HG03565 (cell line): Measurements from ENCODE around the gene SCAF8.
"Not testable (repeated sequence)": the region's sequence is repeated elsewhere in the genome, so short reads cannot be mapped to it uniquely, and the experiment has no call there.

ENCODE experiments used
- ATAC-seq: cut with Tn5 transposase; IDR thresholded peaks from one replicate; pipeline ENCODE4 v1.9.1; 2021; ENCODE audit warnings: mild to moderate bottlenecking, moderate library complexity; ENCODE audit not compliant: unreplicated experiment

The SCAF8 gene

DNA sequence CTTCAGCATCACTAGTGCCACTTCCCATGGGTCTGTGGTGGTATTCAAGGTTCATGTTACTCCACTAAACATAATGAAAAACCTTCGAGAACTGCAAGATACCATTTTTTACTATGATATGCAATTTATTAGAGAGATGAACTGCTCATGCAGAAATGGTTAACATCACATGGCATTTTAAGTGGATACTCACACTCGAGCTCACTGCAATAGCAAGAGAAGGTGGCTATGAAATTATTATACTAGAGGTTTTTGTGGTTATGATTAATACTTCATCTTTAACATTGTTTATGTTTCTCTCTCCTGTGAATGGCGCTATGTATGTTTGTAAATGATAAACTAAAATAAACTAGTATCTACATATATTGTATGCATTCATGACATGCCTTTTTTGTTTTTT is 35.1 kb downstream of the SCAF8 start:
- ATAC-seq, result no peak

DNA sequence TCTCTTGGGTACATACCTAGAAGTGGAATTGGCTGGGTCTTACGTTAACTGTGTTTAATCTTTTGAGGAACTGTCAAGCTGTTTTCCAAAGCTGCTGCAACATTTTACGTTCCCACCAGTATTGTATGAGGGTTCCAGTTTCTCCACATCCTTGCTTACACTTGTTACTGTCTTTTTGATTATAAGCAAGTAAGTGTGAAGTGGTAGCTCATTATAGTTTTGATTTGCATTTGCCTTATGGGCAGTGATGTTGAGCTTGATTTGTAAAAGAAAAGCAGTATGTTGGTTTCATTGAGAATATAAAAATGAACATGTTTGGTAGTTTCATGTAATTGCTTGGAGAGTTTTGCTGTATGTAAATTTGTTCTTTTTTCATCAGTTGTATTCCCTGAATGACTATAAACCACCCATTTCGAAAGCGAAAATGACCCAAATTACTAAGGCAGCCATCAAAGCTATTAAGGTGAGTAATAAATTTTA is 40.4 kb downstream of the SCAF8 start:
- ATAC-seq, result peak; percentile 98

DNA sequence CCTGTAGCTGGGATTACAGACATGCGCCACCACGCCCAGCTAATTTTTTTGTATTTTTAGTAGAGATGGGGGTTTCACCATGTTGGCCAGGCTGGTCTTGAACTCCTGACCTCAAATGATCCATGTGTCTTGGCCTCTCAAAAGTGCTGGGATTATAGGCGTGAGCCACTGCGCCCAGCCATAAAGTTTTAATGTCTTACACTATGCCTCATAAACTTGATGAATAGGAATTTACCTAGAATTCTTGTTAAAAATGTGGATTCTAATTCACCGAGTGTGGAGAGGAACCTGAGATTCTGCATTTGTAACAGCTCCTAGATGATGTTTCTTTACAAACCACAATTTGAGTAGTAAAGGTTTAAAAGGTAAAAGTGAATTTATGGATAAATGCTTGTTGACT is 45.9 kb downstream of the SCAF8 start:
- not testable (repeated sequence) for ATAC-seq

DNA sequence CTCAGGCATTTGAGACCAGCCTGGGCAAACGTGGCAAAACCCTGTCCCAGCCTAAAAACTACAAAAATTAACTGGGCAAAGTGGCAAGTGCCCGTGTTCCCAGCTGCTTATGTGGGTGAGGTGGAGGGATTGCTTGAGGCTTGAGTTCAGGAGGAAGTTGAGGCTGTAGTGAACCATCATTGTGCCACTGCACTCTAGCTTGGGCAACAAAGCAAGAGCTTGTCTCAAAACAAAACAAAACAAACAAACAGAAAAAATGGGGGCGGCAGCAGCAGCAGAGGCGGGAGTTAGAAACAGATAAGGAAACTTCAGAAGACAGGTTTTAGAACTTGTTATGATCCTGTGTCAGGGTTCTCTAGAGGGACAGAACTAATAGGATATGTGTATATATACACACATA is 49.0 kb downstream of the SCAF8 start:
- ATAC-seq, result no peak

DNA sequence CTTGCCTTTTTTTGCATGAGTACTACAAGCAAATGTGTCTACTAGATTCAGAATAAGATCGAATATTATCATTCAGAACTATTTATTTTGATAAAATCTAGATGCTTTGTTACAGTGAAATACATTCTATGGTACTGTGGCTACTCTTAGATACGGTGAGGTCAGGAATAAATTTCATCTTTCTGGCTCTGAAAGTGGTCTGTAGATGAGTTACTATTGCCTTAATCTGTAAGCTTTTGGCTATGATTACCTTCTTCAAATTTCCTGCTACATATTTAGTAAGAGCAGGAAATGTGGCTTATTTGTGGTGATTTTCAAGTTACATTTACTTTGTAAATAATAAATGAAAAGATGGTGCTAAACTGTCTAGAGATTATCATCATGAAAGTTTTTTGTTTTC is 50.0 kb downstream of the SCAF8 start:
- no peak for ATAC-seq

DNA sequence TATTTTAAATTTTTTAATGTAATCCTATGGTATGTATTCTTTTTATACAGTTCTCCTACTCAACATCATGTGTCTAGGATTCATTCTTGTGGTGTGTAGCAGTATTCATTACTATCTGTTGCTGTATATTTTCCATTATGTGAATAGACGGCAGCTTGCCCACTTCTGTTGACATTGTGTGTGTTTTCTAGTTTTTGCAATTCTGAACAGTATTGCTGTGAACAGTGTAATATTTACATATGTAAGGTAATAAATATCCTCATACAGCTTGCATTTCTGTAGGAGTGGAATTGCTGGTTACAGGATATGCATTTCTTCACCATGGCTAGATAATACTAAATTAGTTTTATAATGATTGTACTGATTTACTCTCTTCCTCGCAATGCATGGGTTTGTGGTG is 51.9 kb downstream of the SCAF8 start:
- no peak for ATAC-seq

DNA sequence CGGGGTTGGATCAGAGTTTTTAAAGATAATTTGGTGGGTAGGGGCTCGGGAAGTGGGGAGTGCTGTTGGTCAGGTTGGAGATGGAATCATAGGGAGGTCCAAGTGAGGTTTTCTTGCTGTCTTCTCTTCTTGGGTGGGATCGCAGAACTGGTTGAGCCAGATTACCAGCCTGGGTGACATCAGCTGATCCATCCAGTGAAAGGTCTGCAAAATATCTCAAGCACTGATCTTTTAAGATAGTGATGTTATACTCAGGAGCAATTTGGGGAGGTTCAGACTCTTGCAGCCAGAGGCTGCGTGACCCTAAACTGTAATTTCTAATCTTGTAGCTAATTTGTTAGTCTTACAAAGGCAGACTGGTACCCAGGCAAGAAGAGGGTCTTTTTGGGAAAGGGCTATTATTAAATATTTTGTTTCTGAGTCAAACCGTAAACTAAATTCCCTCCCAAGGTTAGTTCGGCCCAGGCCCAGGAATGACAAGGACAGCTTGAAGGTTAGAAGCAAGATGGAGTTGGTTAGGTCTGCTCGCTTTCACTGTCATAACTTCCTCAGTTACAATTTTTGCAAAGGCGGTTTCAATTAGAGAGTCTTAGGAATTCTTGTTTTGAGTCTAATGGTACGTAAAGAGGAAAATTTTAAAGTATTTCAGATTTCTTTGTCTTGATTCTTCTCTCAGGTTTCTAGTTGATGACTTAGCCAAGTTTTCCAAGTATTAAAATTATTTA is 53.1 kb downstream of the SCAF8 start:
- ATAC-seq, result no peak

DNA sequence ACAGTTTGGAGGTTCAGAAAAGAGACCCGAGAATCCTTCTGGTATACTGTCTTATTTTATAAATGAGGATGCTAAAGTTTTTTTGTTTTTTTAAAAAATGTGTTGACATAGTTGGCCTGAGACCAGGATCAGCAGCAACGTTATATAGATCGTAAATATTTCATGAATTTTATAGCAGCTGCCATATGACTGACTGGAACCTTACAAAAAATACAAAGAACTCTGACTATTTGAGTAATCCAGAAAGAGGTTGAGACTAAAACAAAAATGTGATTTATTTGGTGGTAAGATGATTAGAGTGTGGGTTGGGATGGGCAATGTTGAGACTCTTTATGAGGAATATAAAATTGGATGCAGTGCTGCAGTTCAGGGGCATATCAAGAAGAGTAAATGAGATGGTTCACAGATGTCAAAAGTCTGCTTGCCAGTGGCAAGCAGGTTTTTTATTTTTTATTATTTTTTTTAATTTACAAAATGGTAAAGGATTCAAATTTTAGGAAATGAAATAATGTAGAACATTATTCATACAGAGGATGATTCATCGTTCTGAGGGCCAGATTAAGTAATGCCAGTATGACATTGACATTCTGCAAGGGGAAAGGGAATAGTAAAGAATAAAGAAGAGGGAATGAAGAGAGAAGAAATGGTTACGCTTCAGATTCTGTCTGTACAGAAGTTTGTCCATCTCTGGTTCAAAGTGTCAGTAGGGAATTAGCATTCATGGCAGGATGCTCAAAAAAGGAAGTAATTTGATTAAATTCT is 58.5 kb downstream of the SCAF8 start:
- ATAC-seq, result no peak

DNA sequence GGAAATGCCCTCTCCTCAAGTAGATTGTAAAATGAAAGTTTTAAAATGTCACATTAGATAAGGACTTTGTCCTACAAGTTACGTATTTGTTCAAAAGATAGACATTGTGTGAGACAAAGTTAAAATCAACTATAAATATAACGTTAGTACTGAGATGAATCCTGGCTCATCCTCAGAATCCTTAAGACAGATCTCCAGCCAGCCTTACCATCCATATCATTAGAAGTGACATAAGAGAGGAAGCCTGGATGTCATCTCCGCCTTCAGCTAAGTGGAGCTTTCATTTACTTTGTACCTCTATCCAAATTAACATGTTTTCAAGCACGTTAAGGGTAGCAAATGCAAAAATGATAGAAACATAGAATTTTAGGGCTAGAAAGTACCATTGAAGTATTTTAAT is 59.1 kb downstream of the SCAF8 start:
- no peak for ATAC-seq

DNA sequence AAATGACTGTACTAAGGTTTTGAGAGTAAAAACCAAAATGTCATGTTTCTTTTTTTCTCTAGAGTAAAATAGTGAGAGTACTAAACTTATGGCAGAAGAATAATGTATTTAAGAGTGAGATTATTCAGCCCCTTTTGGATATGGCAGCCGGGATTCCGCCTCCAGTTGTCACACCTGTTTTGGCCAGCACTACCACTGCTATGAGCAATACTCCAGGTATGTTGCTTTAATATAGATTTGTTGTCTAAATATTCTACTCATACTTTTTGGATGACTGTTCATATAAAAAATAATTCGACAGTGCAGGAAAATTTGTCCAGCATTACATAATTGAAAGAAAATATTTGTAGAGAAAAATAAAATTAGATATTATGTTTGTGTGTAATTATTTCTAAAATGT is 59.5 kb downstream of the SCAF8 start:
- ATAC-seq, result no peak

DNA sequence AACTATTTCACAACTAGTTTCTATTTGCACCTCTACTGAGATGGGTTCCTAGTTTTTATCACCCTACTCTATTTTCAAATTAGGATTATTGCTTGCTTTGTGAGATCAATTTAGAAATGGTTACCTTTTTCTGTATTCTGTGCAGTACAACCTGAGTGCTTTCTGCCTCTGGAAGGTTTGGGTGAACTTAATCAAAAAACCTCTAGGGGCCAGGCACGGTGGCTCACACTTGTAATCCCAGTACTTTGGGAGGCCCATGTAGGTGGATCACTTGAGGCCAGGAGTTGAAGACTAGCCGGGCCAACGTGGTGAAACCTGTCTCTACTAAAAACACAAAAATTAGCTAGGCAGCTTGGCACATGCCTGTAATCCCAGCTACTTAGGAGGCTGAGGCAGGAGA is 63.3 kb downstream of the SCAF8 start:
- no peak for ATAC-seq

DNA sequence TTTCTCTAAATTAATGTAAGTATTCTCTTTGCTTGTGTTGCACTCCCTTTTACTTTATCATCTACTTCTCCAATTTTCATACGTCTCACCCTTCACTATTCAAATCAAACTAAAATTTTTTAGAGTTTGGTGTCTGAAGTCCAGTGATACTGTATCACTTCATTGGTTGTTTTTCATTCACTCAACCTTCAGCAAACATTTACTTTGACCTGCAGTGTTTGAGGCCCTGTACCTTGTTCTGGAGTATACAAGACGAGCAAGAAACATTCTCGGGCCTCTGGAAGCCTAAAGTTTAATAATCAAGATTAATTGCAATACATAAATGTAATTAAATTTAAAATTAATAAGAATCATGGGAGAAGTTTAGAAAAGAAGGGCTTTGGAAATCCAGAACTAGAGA is 64.6 kb downstream of the SCAF8 start:
- no peak for ATAC-seq

DNA sequence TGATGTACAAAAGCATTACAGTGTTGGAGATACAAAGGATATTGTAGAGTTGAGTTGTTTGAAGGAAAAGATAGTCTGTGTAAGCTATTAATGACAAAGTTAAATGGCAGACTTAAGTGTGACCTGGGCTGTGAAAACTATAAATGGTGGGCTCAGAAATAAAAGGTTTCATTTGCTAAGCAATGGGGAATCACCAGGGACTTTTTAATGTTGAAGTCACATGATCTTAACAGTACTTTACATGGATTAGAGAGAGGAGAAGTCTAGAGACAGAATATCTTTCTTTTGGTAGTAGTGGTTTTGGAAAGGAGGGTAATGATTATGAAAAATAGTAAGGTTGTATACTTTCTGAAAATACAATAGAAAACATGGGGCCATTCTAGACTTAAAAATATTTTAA is 67.1 kb downstream of the SCAF8 start:
- no peak for ATAC-seq

DNA sequence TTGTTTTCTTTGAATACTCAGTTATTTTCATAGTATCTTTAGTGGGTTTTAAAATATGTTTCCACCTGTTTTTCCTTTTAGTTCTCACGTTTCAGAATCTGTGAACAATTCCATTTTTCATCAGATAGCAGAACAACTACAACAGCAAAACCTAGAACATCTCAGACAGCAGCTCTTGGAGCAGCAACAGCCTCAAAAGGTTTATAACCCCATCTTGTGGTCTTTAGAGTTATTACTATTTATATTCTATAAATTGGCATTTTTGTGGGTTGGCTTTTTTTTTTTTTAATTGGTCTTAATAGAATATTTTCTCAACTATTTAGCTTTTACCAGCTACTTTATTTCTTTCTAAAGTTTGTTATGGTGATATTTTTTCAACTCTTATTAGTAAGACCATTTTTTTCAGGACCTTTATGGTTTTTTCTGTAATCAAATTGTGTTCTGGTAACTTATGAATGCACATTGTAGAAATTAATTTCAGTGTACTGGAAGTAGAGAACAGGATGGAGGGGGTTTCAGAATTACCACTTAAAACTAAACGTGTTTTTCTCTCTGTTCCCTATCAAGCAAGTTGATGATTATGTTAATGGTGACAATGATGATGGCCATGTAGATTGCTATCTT is 72.2 kb downstream of the SCAF8 start:
- no peak for ATAC-seq

DNA sequence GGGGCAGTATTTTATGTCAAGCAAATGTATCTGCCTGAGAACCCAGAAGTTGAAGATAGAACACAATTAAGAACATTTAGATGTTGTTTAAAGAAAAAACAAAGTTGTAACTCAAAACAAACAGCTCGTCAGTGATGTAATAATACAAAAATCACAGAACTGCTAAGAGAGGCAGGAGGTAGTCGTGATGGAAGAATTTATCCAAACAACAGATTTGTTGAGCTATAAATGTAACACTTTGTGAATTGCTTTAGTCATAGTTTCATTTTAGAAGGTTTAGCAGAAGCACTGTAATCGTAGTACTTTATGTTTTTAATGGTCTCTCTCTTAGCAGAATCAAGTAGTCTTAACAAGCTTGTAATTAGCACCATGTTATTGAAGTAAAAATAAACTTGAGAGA is 73.6 kb downstream of the SCAF8 start:
- no peak for ATAC-seq

DNA sequence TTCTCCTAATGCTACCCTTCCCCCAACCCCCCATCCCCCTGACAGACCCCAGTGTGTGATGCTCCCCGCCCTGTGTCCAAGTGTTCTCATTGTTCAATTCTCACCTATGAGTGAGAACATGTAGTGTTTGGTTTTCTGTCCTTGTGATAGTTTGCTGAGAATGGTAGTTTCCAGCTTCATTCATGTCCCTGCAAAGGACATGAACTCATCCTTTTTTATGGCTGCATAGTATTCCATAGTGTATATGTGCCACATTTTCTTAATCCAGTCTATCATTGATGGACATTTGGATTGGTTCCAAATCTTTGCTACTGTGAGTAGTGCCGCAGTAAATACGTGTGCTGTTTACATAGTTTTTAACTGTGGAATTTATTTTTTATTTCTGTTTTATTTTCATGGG is 78.4 kb downstream of the SCAF8 start:
- not testable (repeated sequence) for ATAC-seq

DNA sequence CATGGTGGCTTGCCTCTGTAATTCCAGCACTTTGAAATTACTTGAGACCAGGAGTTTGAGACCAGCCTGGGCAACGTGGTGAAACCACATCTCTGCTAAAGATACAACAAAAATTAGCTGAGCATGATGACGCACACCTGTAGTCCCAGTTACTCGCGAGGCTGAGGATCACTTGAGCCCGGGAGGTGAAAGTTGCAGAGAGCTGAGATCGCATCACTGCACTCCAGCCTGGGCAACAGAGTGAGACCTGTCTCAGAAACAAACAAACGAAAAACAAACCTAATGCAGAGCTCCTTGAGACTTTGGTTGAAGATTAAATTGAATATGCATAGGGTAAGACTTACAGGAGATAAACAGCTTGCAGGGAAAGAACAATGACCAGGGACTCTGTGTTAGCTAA is 80.8 kb downstream of the SCAF8 start:
- ATAC-seq, result peak; percentile 78

DNA sequence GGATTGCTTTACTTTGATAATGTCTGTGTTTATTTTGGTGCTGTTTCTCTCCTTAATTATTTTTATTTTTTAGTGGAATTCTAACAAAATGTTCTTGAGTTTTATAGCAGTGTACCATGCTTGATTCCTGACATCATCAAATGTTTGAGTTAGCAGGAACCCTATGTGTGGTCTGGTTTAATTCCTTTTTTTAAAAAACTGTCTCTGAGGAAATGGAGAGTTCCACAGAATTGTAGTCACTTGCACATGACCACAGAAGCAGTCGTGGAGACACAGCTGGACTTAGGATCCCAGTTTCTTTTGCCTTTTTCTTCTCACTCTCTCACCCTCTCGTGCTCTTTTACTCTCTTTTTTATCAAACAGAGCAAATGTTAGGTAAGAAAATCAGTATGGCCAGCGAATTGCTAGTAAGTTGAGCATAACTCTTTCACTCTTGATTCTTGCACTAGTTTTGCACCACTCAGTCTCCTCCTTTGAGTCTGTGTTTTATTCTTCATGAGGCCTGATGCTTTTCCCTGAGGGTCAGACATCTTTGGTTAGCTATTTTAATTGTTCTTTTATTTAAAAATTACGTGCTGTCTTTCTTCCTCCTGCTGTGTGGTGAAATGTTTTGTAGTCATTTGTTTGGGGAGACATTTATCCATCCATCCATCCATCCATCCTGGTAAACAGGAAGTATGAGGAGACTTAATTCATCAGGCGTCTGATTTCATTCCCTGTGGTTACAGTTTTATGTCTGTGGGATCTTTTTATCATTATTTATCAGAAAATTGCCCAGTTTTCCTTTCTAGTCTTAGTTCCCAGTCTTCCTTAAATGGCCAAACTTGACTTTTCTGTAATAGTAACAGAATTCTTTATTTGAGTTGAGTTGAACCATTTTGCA is 83.0 kb downstream of the SCAF8 start:
- ATAC-seq, result no peak

DNA sequence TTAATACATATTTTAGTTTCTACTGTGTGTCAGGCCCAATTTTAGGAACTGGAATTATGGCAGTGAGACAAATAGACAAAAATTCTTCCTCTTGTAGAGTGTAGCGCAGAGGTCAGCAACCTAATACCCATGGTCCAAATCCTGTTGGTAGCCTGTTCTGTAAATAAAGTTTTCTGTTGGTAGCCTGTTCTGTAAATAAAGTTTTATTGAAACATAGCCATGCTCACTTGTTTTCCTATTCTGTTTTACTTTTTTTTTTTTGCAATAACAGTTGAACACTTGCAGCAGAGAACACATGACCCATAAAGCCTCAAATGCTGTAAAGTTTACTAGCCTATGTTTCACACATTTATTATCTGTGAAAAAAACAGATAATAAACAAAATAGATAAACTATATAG is 87.9 kb downstream of the SCAF8 start:
- ATAC-seq, result no peak

DNA sequence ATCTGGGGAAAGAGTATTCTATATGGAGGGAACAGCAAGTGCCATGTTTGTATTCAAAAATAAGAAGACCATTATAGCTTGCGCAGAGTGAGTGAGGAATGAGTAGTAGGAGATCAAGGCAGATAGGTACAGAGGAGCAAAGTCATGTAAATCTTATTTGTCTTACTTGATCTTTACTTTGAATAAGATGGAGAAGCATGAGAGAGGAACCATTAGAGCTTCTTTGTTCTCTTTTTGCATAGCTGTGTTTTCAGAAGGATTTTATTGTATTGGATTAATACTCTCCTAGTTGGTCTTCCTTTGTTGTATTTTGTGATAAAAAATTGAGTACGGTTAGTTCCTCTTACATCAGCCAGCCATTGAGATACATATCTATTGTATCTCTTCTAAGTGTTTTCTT is 88.4 kb downstream of the SCAF8 start:
- ATAC-seq, result no peak

DNA sequence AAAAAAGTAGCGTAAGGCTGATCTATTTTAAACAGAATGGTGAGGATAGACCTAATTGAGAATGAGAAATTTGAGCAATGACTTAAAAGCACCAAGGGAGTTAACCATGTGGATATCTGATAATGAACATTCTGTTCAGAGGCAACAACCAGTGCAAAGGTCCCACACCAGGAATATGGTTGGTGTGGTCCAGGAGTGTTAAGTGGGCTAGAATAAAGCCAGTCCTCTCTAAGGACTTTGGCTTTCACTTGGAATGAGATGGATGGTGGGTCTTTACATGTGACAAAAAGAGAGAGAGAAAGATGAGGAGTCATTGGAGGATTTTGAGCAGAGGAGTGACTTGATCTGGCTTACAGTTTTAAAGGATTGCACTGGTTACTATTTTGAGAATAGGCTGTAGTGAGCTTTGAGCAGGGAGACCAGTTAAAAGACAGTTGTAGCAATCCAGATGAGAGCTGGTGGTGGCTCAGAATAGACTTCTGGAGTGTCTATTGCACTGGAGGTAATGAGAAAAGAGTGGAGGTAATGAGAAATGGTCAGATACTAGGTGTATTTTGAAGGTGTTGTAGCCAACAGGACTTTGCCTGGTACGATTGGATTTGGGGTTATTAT is 89.8 kb downstream of the SCAF8 start:
- ATAC-seq, result no peak
